SH-SY5Y (cell line): ENCODE data around the gene BCR.

ENCODE experiments used
- GATA2 ChIP-seq: IDR thresholded peaks from 2 replicates; pipeline ENCODE4 v1.6.1; 2011; ENCODE audit warnings: mild to moderate bottlenecking, low read depth, low read length
- GATA3 ChIP-seq: IDR thresholded peaks from 2 replicates; pipeline ENCODE4 v1.6.1; 2011; ENCODE audit warnings: low read depth, mild to moderate bottlenecking, low read length, moderate library complexity

GRCh38 chr22:23262518-23263332 is 82.4 kb downstream of the BCR start:
- no peak for TF ChIP-seq GATA2
- TF ChIP-seq GATA3 = no peak
